Activated naive CD4-positive, alpha-beta T cell treated with anti-CD3 and anti-CD28 coated beads, Interleukin-2, amount 50 U/mL, for 72 hours (primary cell): ENCODE measurements around the gene PLAC8L1. TPM values are rescaled to one million over a fixed set of nuclear protein-coding genes. Genes with fewer than 3 reads are reported as not detected.

Experiments
- ATAC-seq, 2 donors: fragments of 150-1000 bp; cut with Tn5 transposase; 2 replicates each; pipeline ENCODE4 v1.10.0; 2021; ENCODE audit warnings: mild to moderate bottlenecking in 2 of 2, moderate library complexity in 2 of 2
- DNase-seq, 2 donors: peaks; one replicate each; pipeline ENCODE4 v3.0.0; 2021 to 2022; ENCODE audit warnings: low spot score in 2 of 2
- H3K27ac Mint-ChIP-seq, 2 donors: one replicate each; pipeline ENCODE4 v1.8.0; 2022; ENCODE audit warnings: mild to moderate bottlenecking in 2 of 2, mixed read lengths in 2 of 2
- H3K36me3 Mint-ChIP-seq, 2 donors: one replicate each; pipeline ENCODE4 v1.8.0; 2022; ENCODE audit warnings: mixed read lengths in 2 of 2
- H3K9me3 Mint-ChIP-seq, 2 donors: one replicate each; pipeline ENCODE4 v1.8.0; 2022; ENCODE audit warnings: mixed read lengths in 2 of 2
- total RNA-seq, 2 donors: library from RNA; stranded (reverse); gene quantifications; one replicate each; pipeline ENCODE4 v1.2.3, GENCODE V29; 2022

The PLAC8L1 gene
- total RNA-seq, 2 donors from 2014 or later: 0.64 to 0.88 TPM

- no peak for ATAC-seq
- H3K36me3 Mint-ChIP-seq: no peaks in the 10 kb centered on the region
These were observed 13.5 kb downstream of the PLAC8L1 start for GRCh38 chr5:146091881-146092280.

GRCh38 chr5:146089287-146089686 lies 16.1 kb downstream of the PLAC8L1 start:
- no peak overlapping the region for H3K27ac Mint-ChIP-seq
- H3K36me3 Mint-ChIP-seq: no peaks in the 10 kb centered on the region
- DNase-seq (no peak), ATAC-seq (no peak)
- no peaks in the 10 kb centered on the region for H3K9me3 Mint-ChIP-seq

More at GRCh38 chr5:146091881-146092280, 13.5 kb downstream of the PLAC8L1 start:
- Mint-ChIP-seq H3K27ac (no peak overlapping the region), H3K9me3 (no peaks in the 10 kb centered on the region)
- no peak for DNase-seq

- ATAC-seq: no peak
- Mint-ChIP-seq H3K27ac (no peak overlapping the region), H3K36me3 (no peaks in the 10 kb centered on the region), H3K9me3 (no peaks in the 10 kb centered on the region)
- DNase-seq: no peak
These were observed 17.3 kb downstream of the PLAC8L1 start for GRCh38 chr5:146088098-146088497.

GRCh38 chr5:146084376-146084775 lies 21.0 kb downstream of the PLAC8L1 start:
- H3K36me3 Mint-ChIP-seq: no peaks in the 10 kb centered on the region
- H3K9me3 Mint-ChIP-seq: no peaks in the 10 kb centered on the region
- ATAC-seq (no peak), DNase-seq (no peak)
- H3K27ac Mint-ChIP-seq: no peak overlapping the region

GRCh38 chr5:146082798-146083197 lies 22.6 kb downstream of the PLAC8L1 start:
- Mint-ChIP-seq H3K36me3 (no peaks in the 10 kb centered on the region), H3K27ac (no peak overlapping the region), H3K9me3 (no peaks in the 10 kb centered on the region)
- ATAC-seq (peak in 1 of 2 donors; percentile 24), DNase-seq (no peak)

- Mint-ChIP-seq H3K9me3 (no peaks in the 10 kb centered on the region), H3K36me3 (no peaks in the 10 kb centered on the region), H3K27ac (no peak overlapping the region)
- ATAC-seq: no peak
- DNase-seq: no peak
These were observed 23.8 kb downstream of the PLAC8L1 start for GRCh38 chr5:146081556-146081955.

- Mint-ChIP-seq H3K27ac (no peak overlapping the region), H3K9me3 (no peaks in the 10 kb centered on the region), H3K36me3 (no peaks in the 10 kb centered on the region)
- no peak for DNase-seq
- ATAC-seq: peak; percentile 69 to 73
These were observed 25.5 kb downstream of the PLAC8L1 start for GRCh38 chr5:146079695-146080373.

- no peaks in the 10 kb centered on the region for H3K36me3 Mint-ChIP-seq
- H3K9me3 Mint-ChIP-seq: no peaks in the 10 kb centered on the region
- no peak overlapping the region for H3K27ac Mint-ChIP-seq
- peak in 1 of 2 donors; percentile 41 for ATAC-seq
- no peak for DNase-seq
These were observed 26.8 kb downstream of the PLAC8L1 start for GRCh38 chr5:146078566-146078965.

GRCh38 chr5:146076455-146076854 lies 28.9 kb downstream of the PLAC8L1 start:
- DNase-seq (no peak), ATAC-seq (no peak)
- Mint-ChIP-seq H3K36me3 (no peaks in the 10 kb centered on the region), H3K27ac (no peak overlapping the region), H3K9me3 (no peaks in the 10 kb centered on the region)

GRCh38 chr5:146076028-146076427 lies 29.3 kb downstream of the PLAC8L1 start:
- ATAC-seq (no peak), DNase-seq (no peak)
- H3K9me3 Mint-ChIP-seq: no peaks in the 10 kb centered on the region
- H3K27ac Mint-ChIP-seq: no peak overlapping the region
- H3K36me3 Mint-ChIP-seq: no peaks in the 10 kb centered on the region

GRCh38 chr5:146073239-146073900 lies 32.0 kb downstream of the PLAC8L1 start:
- ATAC-seq (no peak), DNase-seq (no peak)
- Mint-ChIP-seq H3K27ac (no peak overlapping the region), H3K36me3 (no peaks in the 10 kb centered on the region), H3K9me3 (no peaks in the 10 kb centered on the region)

- no peak overlapping the region for H3K27ac Mint-ChIP-seq
- ATAC-seq (no peak), DNase-seq (no peak)
- no peaks in the 10 kb centered on the region for H3K36me3 Mint-ChIP-seq
- H3K9me3 Mint-ChIP-seq: no peaks in the 10 kb centered on the region
These were observed 32.8 kb downstream of the PLAC8L1 start for GRCh38 chr5:146072595-146072994.

GRCh38 chr5:146071171-146071570 lies 34.2 kb downstream of the PLAC8L1 start:
- H3K27ac Mint-ChIP-seq: no peak overlapping the region
- DNase-seq (no peak), ATAC-seq (no peak)
- no peaks in the 10 kb centered on the region for H3K36me3 Mint-ChIP-seq
- no peaks in the 10 kb centered on the region for H3K9me3 Mint-ChIP-seq

GRCh38 chr5:146070746-146071145 lies 34.6 kb downstream of the PLAC8L1 start:
- no peak overlapping the region for H3K27ac Mint-ChIP-seq
- no peaks in the 10 kb centered on the region for H3K9me3 Mint-ChIP-seq
- DNase-seq (no peak), ATAC-seq (no peak)
- H3K36me3 Mint-ChIP-seq: no peaks in the 10 kb centered on the region

GRCh38 chr5:146069780-146070099 lies 35.6 kb downstream of the PLAC8L1 start:
- no peak for DNase-seq
- H3K36me3 Mint-ChIP-seq: no peaks in the 10 kb centered on the region
- ATAC-seq: no peak
- no peak overlapping the region for H3K27ac Mint-ChIP-seq
- H3K9me3 Mint-ChIP-seq: no peaks in the 10 kb centered on the region

GRCh38 chr5:146068977-146069779 lies 36.2 kb downstream of the PLAC8L1 start:
- H3K9me3 Mint-ChIP-seq: no peaks in the 10 kb centered on the region
- H3K36me3 Mint-ChIP-seq: no peaks in the 10 kb centered on the region
- no peak overlapping the region for H3K27ac Mint-ChIP-seq
- ATAC-seq (no peak), DNase-seq (no peak)

- Mint-ChIP-seq H3K27ac (no peak overlapping the region), H3K36me3 (no peaks in the 10 kb centered on the region), H3K9me3 (no peaks in the 10 kb centered on the region)
- DNase-seq (no peak), ATAC-seq (no peak)
These were observed 37.2 kb downstream of the PLAC8L1 start for GRCh38 chr5:146068206-146068605.
